NT2/D1 (cell line): ENCODE measurements around the gene IGFBP1.

Source experiments
- DNase-seq: peaks from one replicate; pipeline ENCODE4 v3.0.0-alpha.2; 2011; ENCODE audit warnings: low read depth, low spot score
- H3K27me3 ChIP-seq: 2 replicates; pipeline ENCODE4 v1.6.0; 2011; ENCODE audit warnings: mild to moderate bottlenecking; ENCODE audit not compliant: insufficient read length, insufficient read depth
- H3K36me3 ChIP-seq: 2 replicates; pipeline ENCODE4 v1.6.1; 2011; ENCODE audit warnings: mild to moderate bottlenecking, low read length, mixed read lengths; ENCODE audit not compliant: insufficient read depth, insufficient read length
- H3K4me1 ChIP-seq: 2 replicates; pipeline ENCODE4 v1.5.1; 2011; ENCODE audit not compliant: insufficient read depth, insufficient read length
- H3K4me3 ChIP-seq: 2 replicates; pipeline ENCODE4 v1.5.1; 2011; ENCODE audit warnings: low read depth; ENCODE audit not compliant: insufficient read length
- H3K9ac ChIP-seq: 2 replicates; pipeline ENCODE4 v1.6.0; 2011; ENCODE audit warnings: low read depth; ENCODE audit not compliant: insufficient read length
- H3K9me3 ChIP-seq: 2 replicates; pipeline ENCODE4 v1.5.1; 2011; ENCODE audit warnings: mild to moderate bottlenecking, low read length; ENCODE audit not compliant: insufficient read depth
- SUZ12 ChIP-seq: IDR thresholded peaks from 2 replicates; pipeline ENCODE4 v1.6.1; 2011; ENCODE audit not compliant: insufficient read length, insufficient read depth; ENCODE audit errors: extremely low read depth
- YY1 ChIP-seq: IDR thresholded peaks from 2 replicates; pipeline ENCODE4 v1.6.1; 2011; ENCODE audit not compliant: insufficient read length, insufficient read depth
- ZNF274 ChIP-seq: IDR thresholded peaks from 2 replicates; pipeline ENCODE4 v1.6.1; 2011; ENCODE audit warnings: mild to moderate bottlenecking, low read depth, low read length

Gene IGFBP1

DNA sequence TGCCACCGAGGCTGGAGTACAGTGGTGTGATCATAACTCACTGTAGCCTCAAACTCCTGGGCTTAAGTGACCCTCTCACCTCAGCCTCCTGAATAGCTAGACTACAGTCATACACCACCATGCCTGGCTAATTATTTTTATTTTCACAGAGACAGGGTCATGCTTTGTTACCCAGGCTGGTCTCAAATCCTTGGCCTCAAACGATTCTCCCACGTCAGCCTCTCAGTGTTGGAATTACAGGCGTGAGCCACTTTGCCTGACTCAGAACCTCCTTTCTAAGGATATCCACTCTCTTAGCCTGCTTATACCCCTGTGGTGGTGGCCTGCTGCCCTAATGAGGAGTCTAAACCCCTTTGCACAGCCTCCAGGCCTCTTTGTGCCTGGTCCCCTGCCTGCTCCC lies 4.2 kb upstream of the IGFBP1 start:
- TF ChIP-seq SUZ12, result no peak
- TF ChIP-seq ZNF274, result no peak
- TF ChIP-seq YY1, result no peak
- peaks cover 26% of the 10 kb centered on the region for H3K27me3 ChIP-seq
- no peak overlapping the region for H3K4me3 ChIP-seq
- H3K9ac ChIP-seq, result no peak overlapping the region
- peaks cover 14% of the 10 kb centered on the region for H3K9me3 ChIP-seq
- peaks cover 2% of the 10 kb centered on the region for H3K4me1 ChIP-seq
- no peak for DNase-seq
- no peaks in the 10 kb centered on the region for H3K36me3 ChIP-seq

DNA sequence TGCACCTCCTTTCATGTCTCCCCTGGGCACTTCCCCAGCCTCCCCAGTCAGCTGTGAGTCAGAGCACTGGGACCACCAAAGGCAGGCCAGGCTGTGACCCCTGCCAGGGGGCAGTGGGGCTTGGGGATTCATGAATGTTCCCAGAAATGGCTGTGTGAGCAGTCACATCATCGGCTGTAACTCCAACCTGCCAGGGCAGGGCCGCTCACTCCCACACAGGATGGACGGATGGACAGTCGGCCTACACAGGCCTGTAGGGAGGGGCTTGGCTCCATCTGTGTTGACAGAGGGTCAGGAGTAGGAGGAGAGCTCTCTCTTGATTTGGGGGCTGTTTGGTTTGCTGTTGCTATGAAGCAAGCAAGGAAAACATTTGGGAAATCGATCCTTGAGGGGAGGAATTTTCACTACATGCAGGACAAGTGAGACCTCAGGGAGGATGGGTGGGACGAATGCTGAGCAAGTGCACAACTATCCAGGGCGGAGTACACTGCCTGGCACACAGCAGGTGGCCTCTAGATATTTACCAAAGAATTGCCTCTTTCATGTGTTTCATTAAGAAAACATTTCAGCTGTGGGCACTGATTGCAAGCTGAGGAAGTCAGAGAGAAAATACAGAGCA lies 2.9 kb upstream of the IGFBP1 start:
- Histone ChIP-seq H3K9me3 (peaks cover 3% of the 10 kb centered on the region; the same call in 1 of the 2 replicates), H3K36me3 (no peaks in the 10 kb centered on the region), H3K9ac (no peak overlapping the region), H3K4me3 (no peak overlapping the region), H3K4me1 (peaks cover 5% of the 10 kb centered on the region), H3K27me3 (peaks cover 38% of the 10 kb centered on the region)
- DNase-seq, result no peak
- no peak for TF ChIP-seq SUZ12

DNA sequence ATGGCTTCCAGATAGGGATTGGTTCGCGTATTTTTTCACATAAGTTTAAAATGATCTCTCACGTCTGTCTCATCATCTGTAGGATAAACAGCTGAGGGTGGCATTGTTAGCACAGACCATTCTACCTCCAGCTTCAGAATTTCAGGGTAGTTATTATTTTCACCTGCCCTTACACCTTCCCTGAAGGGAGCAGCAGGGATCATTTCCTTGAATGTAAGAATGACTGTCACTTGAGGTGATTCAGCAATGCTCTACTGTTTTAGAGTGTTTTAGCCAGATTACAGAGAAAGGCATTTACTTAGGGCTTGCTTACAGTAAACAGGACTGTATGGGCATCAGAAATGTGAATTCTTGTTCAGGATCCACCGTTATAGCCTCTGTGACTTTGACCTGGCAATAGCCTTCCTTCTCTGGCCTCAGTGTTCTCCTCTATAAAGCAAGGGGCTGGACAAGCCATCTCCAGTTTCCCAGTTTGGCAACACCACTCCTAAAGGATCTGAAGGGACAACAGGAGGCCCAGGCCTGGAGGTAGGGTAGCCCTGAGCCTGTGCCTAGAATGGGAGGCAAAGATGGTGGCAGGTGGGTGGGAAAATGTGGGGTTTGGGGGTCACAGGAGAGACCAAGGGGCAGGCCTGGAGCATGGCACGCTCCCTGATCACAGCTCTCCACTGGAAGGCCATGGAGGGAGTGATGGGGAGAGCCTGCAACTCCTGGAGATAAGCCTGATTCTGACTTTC lies 1.2 kb upstream of the IGFBP1 start:
- no peaks in the 10 kb centered on the region for H3K9me3 ChIP-seq
- peaks cover 5% of the 10 kb centered on the region for H3K4me1 ChIP-seq
- no peak overlapping the region for H3K4me3 ChIP-seq
- H3K36me3 ChIP-seq, result no peaks in the 10 kb centered on the region
- DNase-seq, result no peak
- no peak overlapping the region for H3K9ac ChIP-seq
- peaks cover 41% of the 10 kb centered on the region for H3K27me3 ChIP-seq
- TF ChIP-seq YY1, result no peak
- no peak for TF ChIP-seq SUZ12
- TF ChIP-seq ZNF274, result no peak

DNA sequence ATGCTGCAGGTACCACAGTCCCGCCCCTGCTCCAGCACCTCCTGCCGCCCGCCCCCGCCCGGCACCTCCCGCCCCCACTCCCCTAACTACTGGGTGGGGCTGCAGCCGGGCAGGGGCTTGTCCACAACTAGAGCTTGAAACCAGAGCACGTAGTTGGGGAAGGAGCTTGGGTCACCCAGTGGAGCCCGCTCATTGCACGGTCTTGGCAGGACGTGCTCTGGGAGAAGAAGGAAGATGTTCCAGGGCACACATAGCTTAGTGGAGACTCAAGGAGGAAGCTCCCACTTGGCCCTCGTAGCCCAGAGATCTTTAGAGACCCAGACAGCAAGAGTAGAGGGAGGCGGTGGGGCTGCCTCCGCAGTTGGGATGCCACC lies 692 bp downstream of the IGFBP1 start:
- peaks cover 44% of the 10 kb centered on the region for H3K27me3 ChIP-seq
- no peaks in the 10 kb centered on the region for H3K9me3 ChIP-seq
- H3K4me3 ChIP-seq, result peak overlapping the region; percentile 65
- H3K4me1 ChIP-seq, result peaks cover 5% of the 10 kb centered on the region
- peak overlapping the region; percentile 78 for H3K9ac ChIP-seq
- H3K36me3 ChIP-seq, result no peaks in the 10 kb centered on the region
- no peak for DNase-seq
- TF ChIP-seq SUZ12 (no peak), YY1 (no peak), ZNF274 (no peak)

DNA sequence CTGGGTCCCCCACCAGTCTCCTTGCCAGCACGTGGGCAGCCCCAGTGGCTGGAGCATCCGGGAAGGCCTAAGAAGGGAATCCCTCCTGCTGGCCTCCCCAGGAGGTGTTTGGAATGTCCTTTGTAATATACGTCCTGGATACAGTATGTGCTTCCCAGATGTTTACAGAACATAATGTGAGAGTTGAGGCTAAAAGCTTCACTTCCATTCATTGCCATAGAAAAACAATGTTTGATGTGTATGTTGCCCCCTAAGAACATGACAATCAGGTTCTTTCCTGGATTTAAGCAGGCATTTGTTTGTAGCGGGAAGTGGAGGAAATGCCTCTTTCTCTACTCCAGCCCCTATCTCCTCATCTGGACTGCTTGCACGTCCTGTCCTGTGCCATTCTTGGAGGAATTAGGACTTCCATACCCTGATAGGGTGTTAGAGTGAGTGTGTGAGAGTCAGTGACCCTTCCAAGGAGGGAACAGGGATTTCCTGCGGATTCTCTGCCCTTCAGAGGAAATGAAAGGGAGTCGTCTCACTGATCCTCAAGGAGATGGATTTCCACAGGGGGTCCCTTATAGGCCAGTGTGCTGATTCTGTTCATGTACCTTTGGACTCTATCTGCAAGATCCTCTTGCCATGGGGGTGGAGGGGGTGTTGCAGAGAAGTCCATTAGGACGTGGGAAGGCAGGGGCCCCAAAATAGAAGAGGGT lies 1.2 kb downstream of the IGFBP1 start:
- no peaks in the 10 kb centered on the region for H3K36me3 ChIP-seq
- peaks cover 44% of the 10 kb centered on the region for H3K27me3 ChIP-seq
- H3K4me3 ChIP-seq, result peak overlapping the region; percentile 27
- TF ChIP-seq SUZ12 (no peak), YY1 (no peak), ZNF274 (no peak)
- peak overlapping the region; percentile 3 for H3K9ac ChIP-seq
- no peak for DNase-seq
- H3K4me1 ChIP-seq, result peaks cover 5% of the 10 kb centered on the region
- H3K9me3 ChIP-seq, result no peaks in the 10 kb centered on the region

DNA sequence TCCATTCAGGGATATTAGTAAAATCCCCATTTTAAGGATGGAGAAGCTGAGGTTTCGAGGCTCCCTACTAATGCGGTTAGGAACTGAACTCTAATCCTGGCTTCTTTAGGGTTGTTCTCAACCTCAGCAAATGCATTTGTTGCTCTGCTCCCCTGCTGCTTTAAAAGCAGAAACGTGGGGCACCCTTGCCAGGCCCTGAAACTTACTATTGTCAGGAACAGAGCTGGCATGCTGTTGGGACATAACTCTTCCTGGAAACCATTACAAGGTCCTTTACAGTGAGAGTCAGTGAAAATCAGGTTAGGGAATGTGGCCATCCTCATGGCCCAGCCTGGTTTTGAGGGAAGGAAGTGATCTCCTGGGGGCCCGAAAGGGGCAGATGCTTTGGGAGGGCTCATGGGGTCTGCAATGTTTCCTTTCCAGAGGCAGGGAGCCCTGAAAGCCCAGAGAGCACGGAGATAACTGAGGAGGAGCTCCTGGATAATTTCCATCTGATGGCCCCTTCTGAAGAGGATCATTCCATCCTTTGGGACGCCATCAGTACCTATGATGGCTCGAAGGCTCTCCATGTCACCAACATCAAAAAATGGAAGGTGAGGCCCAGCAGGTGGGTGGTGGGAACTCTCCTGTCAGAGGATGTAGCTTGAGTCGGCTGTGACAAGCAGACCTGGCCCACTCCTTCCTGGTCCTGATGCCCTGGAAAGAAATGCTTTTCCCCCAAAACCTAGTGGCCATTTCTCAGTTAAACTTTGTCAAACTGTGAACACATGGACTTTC lies 2.0 kb downstream of the IGFBP1 start:
- no peaks in the 10 kb centered on the region for H3K36me3 ChIP-seq
- peaks cover 42% of the 10 kb centered on the region for H3K27me3 ChIP-seq
- H3K4me3 ChIP-seq, result no peak overlapping the region
- H3K9ac ChIP-seq, result no peak overlapping the region
- H3K9me3 ChIP-seq, result no peaks in the 10 kb centered on the region
- no peak for DNase-seq
- peaks cover 5% of the 10 kb centered on the region for H3K4me1 ChIP-seq
- TF ChIP-seq ZNF274 (no peak), YY1 (no peak), SUZ12 (no peak)

DNA sequence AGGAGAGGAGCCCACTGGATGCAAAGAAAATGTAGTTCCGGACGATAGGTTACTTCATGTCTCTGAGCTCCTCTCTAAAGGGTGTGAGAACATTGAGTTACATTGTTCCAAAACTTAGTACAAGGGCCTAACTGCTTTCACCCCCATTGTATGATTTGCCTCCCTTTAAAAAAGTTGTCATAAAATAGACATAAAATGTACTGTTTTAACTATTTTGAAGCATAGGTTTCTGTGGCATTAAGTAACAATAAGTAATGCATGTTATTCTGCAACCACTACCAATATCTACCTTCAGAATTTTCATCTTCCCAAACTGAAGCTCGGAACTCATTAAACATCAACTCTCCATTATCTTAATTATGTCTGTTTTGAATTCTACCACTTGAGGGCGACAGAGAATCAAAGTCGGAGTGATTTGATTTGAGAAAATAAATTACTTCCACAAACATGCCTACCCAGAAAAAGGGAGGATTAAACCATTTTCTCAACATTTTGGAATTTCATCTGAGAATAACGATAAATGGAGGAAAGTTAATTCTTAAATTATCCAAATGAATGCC lies 2.7 kb downstream of the IGFBP1 start:
- no peak for DNase-seq

More for the DNA sequence above, 2.7 kb downstream of the IGFBP1 start:
- Histone ChIP-seq H3K4me3 (no peak overlapping the region), H3K36me3 (no peaks in the 10 kb centered on the region), H3K27me3 (peaks cover 42% of the 10 kb centered on the region), H3K9me3 (no peaks in the 10 kb centered on the region), H3K4me1 (peaks cover 5% of the 10 kb centered on the region), H3K9ac (no peak overlapping the region)
- no peak for TF ChIP-seq YY1
- no peak for TF ChIP-seq SUZ12
- no peak for TF ChIP-seq ZNF274
